Left lobe of liver (tissue), 2 donors: ENCODE data around the gene TMEM185A. TPM values are rescaled to one million over a fixed set of nuclear protein-coding genes. Genes with fewer than 3 reads are reported as not detected.
"Not testable (repeated sequence)": the region's sequence is repeated elsewhere in the genome, so short reads cannot be mapped to it uniquely, and the experiment has no call there.

Experiments used
- ATAC-seq: fragments of 200-7000 bp; cut with Tn5 transposase; one replicate; pipeline ENCODE4 v1.9.1; 2020; ENCODE audit warnings: mild to moderate bottlenecking, moderate library complexity
- DNase-seq: peaks from one replicate; pipeline ENCODE4 v3.0.0-alpha.2; 2020; ENCODE audit warnings: low spot score
- total RNA-seq: library from RNA; stranded (reverse); gene quantifications from one replicate; pipeline ENCODE4 v1.2.1, GENCODE V29; 2021
- donor health status: DM: no; HTN: no; CAD: no; lungs with moderate emphysema.
- donor health status: DM: no; HTN: yes; CAD: no.

Gene TMEM185A
- total RNA-seq = 8.1 TPM

DNA sequence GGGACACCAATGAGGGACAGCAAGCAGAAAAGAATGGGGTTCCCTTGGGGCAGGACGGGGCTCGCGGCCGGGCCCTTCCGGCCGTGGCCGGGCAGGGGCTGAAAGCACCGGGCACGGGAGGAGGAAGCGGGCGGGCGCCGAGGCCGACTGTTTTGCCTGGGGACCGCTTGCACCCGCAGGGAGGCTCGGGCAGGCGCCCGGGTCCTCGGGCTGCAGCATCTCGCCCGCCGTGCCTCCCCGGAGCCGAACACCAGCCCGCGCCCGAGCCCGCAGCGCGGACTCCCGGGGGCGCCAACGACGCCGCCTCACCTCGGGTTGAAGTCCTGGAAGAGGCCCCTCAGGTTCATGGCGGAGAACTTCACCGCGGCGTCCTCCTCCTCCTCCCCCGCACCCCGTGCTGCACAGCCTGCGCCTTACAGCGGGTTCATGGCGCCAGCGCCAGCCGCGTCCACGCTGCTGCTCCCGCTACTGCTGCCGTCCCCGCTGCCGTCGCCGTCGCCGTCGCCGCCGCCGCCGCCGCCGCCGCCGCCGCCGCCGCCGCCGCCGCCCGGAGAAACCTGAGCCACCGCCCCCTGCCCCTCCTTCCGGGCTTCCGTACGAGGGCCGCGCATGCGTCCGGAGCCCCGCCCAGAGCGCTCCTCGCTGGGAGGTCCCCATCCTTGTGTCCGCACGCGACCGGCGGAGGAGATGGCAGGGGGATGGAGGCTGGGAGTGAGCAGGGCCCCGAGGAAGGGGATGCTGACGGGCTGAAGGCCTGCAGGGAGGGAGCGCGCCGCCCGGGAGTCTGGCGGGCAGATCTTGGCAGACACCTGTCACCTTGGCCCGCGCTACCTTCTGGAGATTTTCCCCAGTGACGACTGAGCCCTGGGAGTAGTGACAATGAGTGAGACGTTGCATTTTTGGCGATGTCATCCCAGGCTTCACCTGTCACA lies at the start of gene TMEM185A:
Gene TMEM185A, minus strand, starts transcription at position 559 of the 932 bp plus-strand sequence. Its CDS starts 212 bp downstream, at position 347.
- ATAC-seq (peak; percentile 89), DNase-seq (peak; percentile 71)

- DNase-seq (no peak), ATAC-seq (no peak)
Measured at GRCh38 chrX:149681182-149681581, 49.6 kb upstream of the TMEM185A start.

- DNase-seq, ATAC-seq: not testable (repeated sequence)
Measured at GRCh38 chrX:149679164-149679678, 47.6 kb upstream of the TMEM185A start.

DNA sequence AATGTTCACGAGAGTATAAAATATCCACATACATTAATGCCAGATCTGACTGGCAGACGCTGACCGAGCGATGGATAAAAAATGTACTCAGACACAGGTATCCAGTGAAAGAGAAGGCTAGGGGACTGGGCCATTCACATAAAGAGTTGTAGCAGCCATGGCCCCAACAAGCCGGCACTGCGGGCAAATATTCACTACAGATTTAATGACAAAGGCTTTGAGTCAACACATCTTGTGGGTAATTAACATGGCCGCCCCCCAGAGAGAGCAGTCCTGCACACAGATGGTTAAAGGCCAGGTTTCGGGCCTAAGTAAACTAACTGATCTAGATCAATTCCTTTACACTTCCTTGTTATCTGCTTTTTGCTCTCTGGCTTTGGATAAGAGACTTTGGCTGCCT lies 44.0 kb upstream of the TMEM185A start:
- ATAC-seq, DNase-seq: not testable (repeated sequence)

DNA sequence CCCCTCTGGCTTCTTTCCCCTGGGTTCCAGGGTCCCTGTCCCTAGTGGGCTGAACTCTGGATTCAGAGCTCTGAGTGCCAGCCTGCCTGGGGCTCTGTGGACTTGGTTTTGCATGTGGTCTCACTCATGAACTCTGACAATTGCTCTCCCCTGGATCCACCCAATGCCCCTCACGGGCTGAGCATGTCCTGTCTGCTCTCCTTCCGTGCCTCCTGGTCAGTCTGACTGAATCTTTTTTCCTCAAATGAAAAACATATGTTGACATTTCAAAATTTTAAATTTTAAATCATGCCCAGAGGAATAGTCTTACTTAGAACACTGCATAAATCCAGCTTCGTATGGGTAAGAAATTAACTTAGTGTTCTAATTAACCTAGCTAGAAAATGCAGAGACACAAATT lies 43.5 kb upstream of the TMEM185A start:
- ATAC-seq, DNase-seq: not testable (repeated sequence)

- ATAC-seq, DNase-seq: not testable (repeated sequence)
Measured at GRCh38 chrX:149660613-149661012, 29.0 kb upstream of the TMEM185A start.

- peak; percentile 37 for ATAC-seq
- not testable (repeated sequence) for DNase-seq
Measured at GRCh38 chrX:149656260-149656884, 24.8 kb upstream of the TMEM185A start.

- no peak for ATAC-seq
- no peak for DNase-seq
Measured at GRCh38 chrX:149652232-149652981, 20.8 kb upstream of the TMEM185A start.

GRCh38 chrX:149650162-149650561 lies 18.6 kb upstream of the TMEM185A start:
- DNase-seq (no peak), ATAC-seq (no peak)

DNA sequence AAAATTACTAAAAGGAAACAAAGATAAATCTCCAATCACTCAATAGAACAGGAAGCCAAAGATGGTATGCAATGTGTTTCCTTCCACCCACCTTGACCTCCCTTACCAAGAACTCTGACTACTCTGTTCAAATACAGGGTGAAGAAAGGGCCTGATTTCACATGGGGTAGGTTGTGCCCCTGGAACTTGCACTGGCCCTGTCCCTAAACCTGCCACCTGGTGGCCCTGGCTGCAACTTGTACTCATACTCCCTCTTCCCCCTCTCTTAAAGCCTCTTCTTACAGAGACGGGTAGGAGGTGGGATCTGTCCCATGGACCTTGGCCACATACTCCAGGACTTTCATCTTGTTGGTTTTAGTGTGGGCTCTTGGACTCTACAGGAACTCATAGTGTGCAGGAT lies 17.3 kb upstream of the TMEM185A start:
- DNase-seq (no peak), ATAC-seq (no peak)

DNA sequence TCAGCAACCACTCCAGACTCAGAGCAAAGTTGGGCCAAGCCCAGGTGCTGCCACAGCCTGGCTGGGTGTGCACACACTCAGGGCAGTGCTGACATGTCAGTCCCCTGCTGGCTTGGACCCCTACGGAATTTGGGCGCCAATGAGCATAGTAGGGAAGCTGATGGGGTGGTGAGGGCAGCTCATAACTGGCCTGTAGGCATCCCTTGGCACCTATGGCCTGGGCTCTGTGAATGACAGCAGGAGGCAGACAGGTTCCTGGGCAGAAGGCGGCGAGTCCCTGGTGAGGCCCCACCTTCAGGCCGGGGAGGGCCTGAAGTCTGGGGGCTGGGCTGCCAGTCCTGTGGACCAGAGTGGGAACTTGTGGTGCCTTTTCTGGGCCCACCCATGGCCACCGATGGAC lies 15.9 kb upstream of the TMEM185A start:
- no peak for DNase-seq
- no peak for ATAC-seq

- ATAC-seq (no peak), DNase-seq (no peak)
Measured at GRCh38 chrX:149643496-149643895, 11.9 kb upstream of the TMEM185A start.

DNA sequence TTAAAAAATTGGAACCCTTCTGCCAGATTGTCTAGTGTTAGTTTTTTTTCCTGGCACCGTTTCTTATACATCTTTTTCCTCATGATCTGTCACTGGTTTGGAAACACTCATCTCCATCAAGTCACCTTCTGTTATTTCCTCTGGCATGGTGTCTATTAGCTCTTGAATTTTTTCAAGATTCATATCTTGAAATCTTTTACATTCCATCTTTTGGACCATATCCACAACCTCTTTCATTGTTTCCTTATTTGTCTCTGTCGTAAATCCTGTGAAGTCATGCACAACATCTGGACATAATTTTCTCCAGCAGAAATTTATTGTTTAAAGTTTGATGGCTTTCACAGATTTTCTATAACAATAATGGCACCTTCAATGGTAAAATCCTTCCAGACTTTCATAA lies 10.2 kb upstream of the TMEM185A start:
- no peak for ATAC-seq

DNA sequence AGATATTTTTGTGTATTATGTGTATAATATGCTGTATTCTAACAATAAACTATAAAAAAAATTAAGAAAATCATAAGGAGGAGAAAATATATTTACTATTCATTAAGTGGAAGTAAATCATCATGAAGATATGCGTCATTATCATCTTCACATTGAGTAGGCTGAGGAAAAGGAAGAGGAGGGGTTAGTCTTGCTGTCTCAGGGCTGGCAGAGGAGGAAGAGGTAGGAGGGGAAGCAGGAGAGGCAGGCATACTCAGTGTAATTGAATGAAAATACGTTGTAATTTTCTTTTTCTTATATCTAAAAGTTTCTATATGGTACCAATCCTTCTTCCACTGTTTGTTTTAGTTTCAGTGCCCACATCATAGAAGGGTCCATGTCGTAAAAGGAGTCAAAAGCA lies 9.8 kb upstream of the TMEM185A start:
- DNase-seq = no peak
- ATAC-seq = no peak

More for the DNA sequence above, 10.2 kb upstream of the TMEM185A start:
- DNase-seq = no peak

DNA sequence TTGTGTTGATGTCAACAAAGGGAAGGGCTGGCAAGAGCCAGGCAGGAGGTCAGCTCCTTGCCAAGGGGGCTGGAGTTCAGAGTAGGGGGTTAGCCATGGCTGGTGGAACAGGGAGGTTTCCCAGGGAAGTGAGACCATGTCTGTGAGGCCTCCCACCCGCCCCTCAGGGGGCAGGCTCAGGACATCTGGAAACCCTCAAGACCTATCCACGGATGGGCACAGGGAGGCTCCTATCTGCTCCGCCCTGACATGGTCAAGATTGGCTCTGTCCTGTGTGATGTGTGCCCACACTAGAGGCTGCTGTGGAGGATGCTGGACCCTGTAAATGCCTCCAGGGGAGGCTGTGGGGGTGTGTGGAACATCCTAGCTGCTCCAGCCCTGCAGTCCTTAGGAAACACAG lies 8.0 kb upstream of the TMEM185A start:
- DNase-seq = no peak

DNA sequence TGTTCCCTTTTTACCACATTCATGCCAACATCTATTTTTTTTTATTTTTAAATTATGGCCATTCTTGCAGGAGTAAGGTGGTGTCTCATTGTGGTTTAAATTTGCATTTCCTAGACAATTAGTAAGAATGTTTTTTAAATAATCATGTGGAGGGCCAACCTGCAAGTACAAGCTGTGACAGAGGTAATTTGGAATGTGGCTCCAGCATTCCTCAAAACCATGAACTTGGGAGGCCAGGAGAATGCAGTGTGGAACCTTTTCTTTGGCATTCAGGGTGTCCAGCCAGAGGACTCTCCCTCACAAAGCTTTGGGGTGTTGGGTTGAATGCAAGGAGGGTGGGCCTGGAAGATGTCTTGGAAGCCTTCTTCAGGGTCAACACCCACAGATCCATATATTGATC lies 7.3 kb upstream of the TMEM185A start:
- DNase-seq (no peak), ATAC-seq (no peak)

More for the DNA sequence above, 8.0 kb upstream of the TMEM185A start:
- no peak for ATAC-seq

DNA sequence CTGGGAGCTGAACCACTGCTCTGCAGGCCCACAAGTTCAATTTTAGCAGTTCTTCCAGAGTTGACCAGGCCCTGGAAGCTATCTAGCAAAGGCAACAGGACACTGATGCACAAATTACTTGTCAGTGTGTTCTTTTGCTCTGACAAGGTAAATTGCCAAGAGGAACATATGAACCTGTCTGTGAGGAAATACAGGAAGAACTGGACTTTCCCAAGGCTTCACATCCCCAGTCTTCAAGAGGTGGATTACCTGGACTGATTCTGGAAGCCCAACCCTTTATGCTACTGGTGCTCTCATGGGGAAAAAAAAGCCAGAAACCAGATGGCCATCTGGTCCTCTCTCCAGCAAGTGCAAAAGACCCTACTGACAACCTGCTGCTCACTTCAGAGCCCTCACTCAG lies 1.9 kb upstream of the TMEM185A start:
- ATAC-seq (no peak), DNase-seq (no peak)

- no peak for DNase-seq
- ATAC-seq = peak; percentile 81
Measured at GRCh38 chrX:149630681-149631233, 835 bp downstream of the TMEM185A start.

DNA sequence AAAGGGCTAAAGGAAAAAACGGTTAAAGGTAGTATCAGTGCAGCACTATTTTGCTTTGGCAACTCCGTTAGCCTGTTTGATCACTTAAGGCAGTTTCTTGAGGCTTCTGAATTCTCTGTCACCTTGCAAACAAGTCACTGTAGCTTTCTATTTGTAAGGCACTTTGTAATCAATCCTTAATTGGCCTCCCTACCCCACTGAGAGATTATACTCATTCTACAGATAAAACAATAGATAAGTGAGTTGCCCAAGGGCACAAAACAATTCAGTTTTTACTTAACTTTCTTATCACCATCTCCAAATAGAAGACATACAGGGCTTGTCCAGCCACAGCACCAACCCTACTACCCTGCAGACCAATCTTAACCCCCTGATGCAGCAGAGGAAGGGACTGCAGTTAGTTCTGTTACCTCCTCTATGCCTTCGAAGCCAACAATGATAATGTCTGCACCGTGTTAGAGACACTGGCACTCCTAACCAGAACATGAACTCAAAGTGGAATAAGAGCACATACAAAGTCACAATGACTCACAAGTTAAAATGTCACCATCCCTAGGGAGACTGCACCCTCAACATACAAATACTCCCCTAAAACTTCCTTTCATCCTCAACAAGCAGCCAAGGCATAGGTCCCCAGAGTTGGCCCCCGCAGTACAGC lies 1.7 kb downstream of the TMEM185A start:
- DNase-seq = no peak
- ATAC-seq = no peak

DNA sequence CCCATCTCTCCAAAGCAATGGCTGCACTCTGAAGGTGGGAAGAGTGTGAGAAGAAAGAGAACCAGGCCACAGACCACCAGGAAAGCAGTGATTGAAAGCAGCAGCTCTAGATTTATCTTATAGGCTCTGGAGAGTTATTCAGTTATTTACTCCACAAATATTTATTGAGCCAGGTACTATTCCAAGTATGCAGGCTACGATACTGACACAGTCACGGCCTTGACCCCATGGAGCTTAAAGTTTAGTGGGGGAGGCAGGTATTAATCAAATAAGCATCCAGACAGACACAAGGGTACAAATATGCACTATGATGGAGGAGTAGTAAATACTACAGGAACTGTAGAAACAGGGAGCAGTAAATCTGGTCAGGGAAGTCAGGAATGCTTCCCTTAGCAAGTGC lies 2.8 kb downstream of the TMEM185A start:
- DNase-seq (no peak), ATAC-seq (no peak)
